Gastroesophageal sphincter (tissue), 4 donors: ENCODE data around the gene IDS. TPM values are rescaled to one million over a fixed set of nuclear protein-coding genes. Genes with fewer than 3 reads are reported as not detected.
A peak's percentile ranks its signal among the peaks of the same experiment; 100 is the strongest.

Experiments used
- ATAC-seq: fragments of 150-250 bp; one replicate; pipeline ENCODE4 v1.9.1; 2016; ENCODE audit warnings: mild to moderate bottlenecking, moderate library complexity
- H3K27ac ChIP-seq, 4 donors: fragments of 200-600 bp; sonication (generic) in 3 of 4; 1 replicate in 3 of 4; 2 replicates in 1 of 4; pipeline ENCODE4 v1.5.1; 2016 to 2019
- H3K27me3 ChIP-seq: fragments of 200-600 bp; sonication (generic); one replicate; pipeline ENCODE4 v1.5.1; 2019
- H3K36me3 ChIP-seq, 2 donors: fragments of 200-600 bp; sonication (generic); one replicate each; pipeline ENCODE4 v1.5.1; 2019; ENCODE audit warnings: control low read depth in 1 of 2
- H3K4me1 ChIP-seq, 3 donors: fragments of 200-600 bp; sonication (generic); 1 replicate in 2 of 3; 2 replicates in 1 of 3; pipeline ENCODE4 v1.5.1; 2016 to 2019; ENCODE audit warnings: control low read depth in 2 of 3
- H3K4me3 ChIP-seq, 2 donors: fragments of 200-600 bp; sonication (generic); one replicate each; pipeline ENCODE4 v1.5.1; 2019; ENCODE audit warnings: mild to moderate bottlenecking in 1 of 2, moderate library complexity in 1 of 2
- H3K9me3 ChIP-seq, 3 donors: fragments of 200-600 bp; sonication (generic); one replicate each; pipeline ENCODE4 v1.5.1; 2017 to 2019; ENCODE audit warnings: control low read depth in 2 of 3
- CTCF ChIP-seq, 4 experiments: fragments of 200-600 bp in 2 of 4; fragments of 450-650 bp in 2 of 4; sonication (generic) in 1 of 4; IDR thresholded peaks; one replicate each; pipeline ENCODE4 v1.5.1; 2017 to 2019; ENCODE audit warnings: antibody characterized with exemption in 4 of 4, mild to moderate bottlenecking in 2 of 4, moderate library complexity in 2 of 4
- EP300 ChIP-seq: sonication (generic); formaldehyde crosslinking; IDR thresholded peaks from one replicate; pipeline ENCODE4 v1.6.1; 2017; ENCODE audit warnings: antibody characterized with exemption, mild to moderate bottlenecking
- POLR2A ChIP-seq, 2 donors: fragments of 450-650 bp; IDR thresholded peaks; one replicate each; pipeline ENCODE4 v1.6.1; 2017; ENCODE audit warnings: antibody characterized with exemption in 2 of 2, mild to moderate bottlenecking in 2 of 2, moderate library complexity in 1 of 2
- POLR2AphosphoS5 ChIP-seq: sonication (generic); formaldehyde crosslinking; IDR thresholded peaks from one replicate; pipeline ENCODE4 v1.6.1; 2017; ENCODE audit warnings: antibody characterized with exemption
- WGBS, 2 donors: methylation state at CpG; one replicate each; pipeline ENCODE4 v1.1.5; 2018; ENCODE audit warnings: low coverage in 1 of 2; 5-methylcytosine and 5-hydroxymethylcytosine counted together
- total RNA-seq, 4 donors: library from RNA; depleted of rRNA; stranded (reverse); fragments of >200 nt; gene quantifications; one replicate each; pipeline ENCODE4 v1.1.0, GENCODE V29; 2016

The IDS gene
- total RNA-seq, 4 donors from 2014 or later = 65.1 to 117 (median 97.1) TPM

GRCh38 chrX:149516604-149517003 lies 11.5 kb upstream of the IDS start:
- no peak overlapping the region for H3K4me3 ChIP-seq
- H3K27ac ChIP-seq = no peak overlapping the region
- no peaks in the 10 kb centered on the region for H3K4me1 ChIP-seq
- no peaks in the 10 kb centered on the region for H3K27me3 ChIP-seq
- ATAC-seq = no peak
- TF ChIP-seq POLR2AphosphoS5 = no peak
- TF ChIP-seq CTCF (IDR thresholded peaks at IDR 0.05) = no peak
- TF ChIP-seq EP300 = no peak
- no peak for TF ChIP-seq POLR2A (IDR thresholded peaks at IDR 0.05)
- no peaks in the 10 kb centered on the region for H3K9me3 ChIP-seq
- H3K36me3 ChIP-seq = no peaks in the 10 kb centered on the region
- no CpG with 5 or more reads among the region's 2 CpGs for WGBS, 2 donors

GRCh38 chrX:149515954-149516602 lies 11.0 kb upstream of the IDS start:
- Histone ChIP-seq H3K27ac (no peak overlapping the region), H3K4me3 (no peak overlapping the region), H3K4me1 (no peaks in the 10 kb centered on the region), H3K9me3 (no peaks in the 10 kb centered on the region), H3K36me3 (no peaks in the 10 kb centered on the region), H3K27me3 (no peaks in the 10 kb centered on the region)
- no CpG with 5 or more reads among the region's 4 CpGs for WGBS, 2 donors
- TF ChIP-seq POLR2AphosphoS5 (no peak), CTCF (IDR thresholded peaks at IDR 0.05) (no peak), POLR2A (IDR thresholded peaks at IDR 0.05) (no peak), EP300 (no peak)
- ATAC-seq = no peak

- WGBS, 2 donors = 80% methylated on average over 7 of the region's 9 CpGs; no CpG with 5 or more reads in 1 of the 2 donors
- TF ChIP-seq POLR2AphosphoS5 (no peak), EP300 (no peak), CTCF (IDR thresholded peaks at IDR 0.05) (no peak), POLR2A (IDR thresholded peaks at IDR 0.05) (no peak)
- no peak for ATAC-seq
- Histone ChIP-seq H3K27me3 (no peaks in the 10 kb centered on the region), H3K9me3 (no peaks in the 10 kb centered on the region), H3K27ac (no peak overlapping the region), H3K4me1 (no peaks in the 10 kb centered on the region), H3K4me3 (no peak overlapping the region), H3K36me3 (no peaks in the 10 kb centered on the region)
Observed at GRCh38 chrX:149513825-149514428, 8.8 kb upstream of the IDS start.

GRCh38 chrX:149512225-149512885 lies 7.2 kb upstream of the IDS start:
- Histone ChIP-seq H3K4me3 (no peak overlapping the region), H3K36me3 (no peaks in the 10 kb centered on the region), H3K9me3 (no peaks in the 10 kb centered on the region), H3K27me3 (no peaks in the 10 kb centered on the region), H3K27ac (no peak overlapping the region), H3K4me1 (no peaks in the 10 kb centered on the region)
- no CpG with 5 or more reads among the region's 4 CpGs for WGBS, 2 donors
- peak; percentile 45 for ATAC-seq
- TF ChIP-seq CTCF (IDR thresholded peaks at IDR 0.05) = peak; percentile 23 to 59 (median 36)
- TF ChIP-seq POLR2A (IDR thresholded peaks at IDR 0.05) = no peak
